Caco-2 (cell line): ENCODE data around the gene HOXA7. TPM values are rescaled to one million over a fixed set of nuclear protein-coding genes. Genes with fewer than 3 reads are reported as not detected.

Source experiments
- BruUV-seq: library from RNA; stranded (reverse); fragments of 400-500 nt; replicated peaks from 2 replicates; lab custom pipeline; 2021; lab: Mats Ljungman, UMichigan
- CTCF ChIA-PET: fragments of 300-600 bp; sonication (Branson Sonifier 250); formaldehyde crosslinking; loops from one replicate; lab custom pipeline; 2022; ENCODE audit warnings: antibody characterized with exemption; lab: Charles Lee
- POLR2A ChIA-PET: fragments of 300-600 bp; sonication (Branson Sonifier 250); formaldehyde crosslinking; loops from one replicate; lab custom pipeline; 2022; ENCODE audit warnings: antibody characterized with exemption; lab: Charles Lee
- DNase-seq, 2 experiments: peaks; one replicate each; pipeline versions ENCODE4 v3.0.0 to v3.0.0-alpha.2; 2020 to 2022
- H3K27me3 ChIP-seq: replicated peaks from 2 replicates; pipeline ENCODE4 v1.6.0; 2011; ENCODE audit warnings: low read length; ENCODE audit not compliant: control insufficient read depth, insufficient read depth
- H3K36me3 ChIP-seq: 2 replicates; pipeline ENCODE4 v1.5.1; 2011; ENCODE audit warnings: low read length; ENCODE audit not compliant: control insufficient read depth, insufficient read depth
- H3K4me1 ChIP-seq: fragments of 250-450 bp; sonication (Bioruptor Pico); 2 replicates; pipeline ENCODE4 v1.5.1; 2020; ENCODE audit warnings: mild to moderate bottlenecking
- H3K4me3 ChIP-seq: 2 replicates; pipeline ENCODE4 v1.5.1; 2011; ENCODE audit warnings: low read depth, mild to moderate bottlenecking, control low read depth, low read length
- H3K9me3 ChIP-seq: fragments of 250-450 bp; sonication (Bioruptor Pico); 2 replicates; pipeline ENCODE4 v1.5.1; 2020; ENCODE audit warnings: mild to moderate bottlenecking, moderate library complexity
- H3K27ac Mint-ChIP-seq: one replicate; pipeline ENCODE4 v1.8.0; 2022; ENCODE audit warnings: mixed read lengths; ENCODE audit not compliant: unreplicated experiment
- H3K27me3 Mint-ChIP-seq: one replicate; pipeline ENCODE4 v1.8.0; 2022; ENCODE audit warnings: mixed read lengths; ENCODE audit not compliant: insufficient read depth, unreplicated experiment
- H3K36me3 Mint-ChIP-seq: one replicate; pipeline ENCODE4 v1.8.0; 2022; ENCODE audit warnings: mild to moderate bottlenecking, mixed read lengths; ENCODE audit not compliant: insufficient read depth, unreplicated experiment
- H3K4me1 Mint-ChIP-seq: one replicate; pipeline ENCODE4 v1.8.0; 2022; ENCODE audit warnings: low read depth, mixed read lengths; ENCODE audit not compliant: unreplicated experiment
- H3K4me3 Mint-ChIP-seq: one replicate; pipeline ENCODE4 v1.8.0; 2022; ENCODE audit warnings: mild to moderate bottlenecking, moderate library complexity, mixed read lengths; ENCODE audit not compliant: unreplicated experiment
- H3K9me3 Mint-ChIP-seq: one replicate; pipeline ENCODE4 v1.8.0; 2022; ENCODE audit warnings: mixed read lengths; ENCODE audit not compliant: unreplicated experiment
- CTCF ChIP-seq, 2 experiments: fragments of 200-600 bp in 1 of 2; IDR thresholded peaks; 1 replicate in 1 of 2; 2 replicates in 1 of 2; pipeline versions ENCODE4 v1.5.1 to v1.8.0; 2011 to 2022; ENCODE audit warnings: antibody characterized with exemption in 1 of 2, control low read depth in 1 of 2, inconsistent platforms in 1 of 2, low read depth in 1 of 2, low read length in 1 of 2, mild to moderate bottlenecking in 1 of 2, moderate library complexity in 1 of 2; ENCODE audit not compliant: insufficient read depth in 1 of 2, severe bottlenecking in 1 of 2, unreplicated experiment in 1 of 2
- intact Hi-C: fragments of 100-400 bp; cut with micrococcal nuclease; formaldehyde crosslinking; loops from one replicate; pipeline ENCODE4 v1.10.0; 2022; ENCODE audit not compliant: unreplicated experiment
- total RNA-seq: library from RNA; stranded (reverse); gene quantifications from 2 replicates; pipeline ENCODE4 v1.2.3, GENCODE V29; 2022

Gene HOXA7
- total RNA-seq, 1 experiment from 2014 or later, result 19.9 TPM

GRCh38 chr7:27179503-27180430 lies 23.3 kb upstream of the HOXA7 start:
- peak; percentile 92 to 93 for TF ChIP-seq CTCF (IDR thresholded peaks at IDR 0.05; ENCODE audit: insufficient read depth in 1 of 2, low read depth in 1 of 2, low read length in 1 of 2, severe bottlenecking in 1 of 2, unreplicated experiment in 1 of 2)
- Mint-ChIP-seq H3K4me3 (peak overlapping the region; percentile 74), H3K36me3 (peaks cover 3% of the 10 kb centered on the region), H3K27ac (peak overlapping the region; percentile 31), H3K27me3 (peaks cover 2% of the 10 kb centered on the region), H3K9me3 (no peaks in the 10 kb centered on the region), H3K4me1 (peaks cover 3% of the 10 kb centered on the region)
- POLR2A ChIA-PET, result no interaction called here
- no peaks in the 10 kb centered on the region for H3K9me3 ChIP-seq
- BruUV-seq, result no TSS peak
- CTCF ChIA-PET, result interaction anchor here (0.6 to 1.7 kb wide), 15 partner anchors 10 to 1229 kb away, joined by 3 to 13 read pairs (median 3); partner anchors contain the start of genes HOXA13, HOXA7, HOXA9 and TAX1BP1
- DNase-seq, result peak; percentile 70 to 84
- H3K27me3 ChIP-seq, result peaks cover 2% of the 10 kb centered on the region; the same call in 1 of the 2 replicates
- H3K4me1 ChIP-seq, result peaks cover 12% of the 10 kb centered on the region
- no peaks in the 10 kb centered on the region for H3K36me3 ChIP-seq
- peak overlapping the region; percentile 47 for H3K4me3 ChIP-seq
- intact Hi-C loops, result no loop called here

- CTCF ChIA-PET, result interaction anchor here (0.6 to 1.7 kb wide), 9 partner anchors 10 to 1035 kb away, joined by 3 to 13 read pairs (median 3); partner anchors contain the start of genes HOXA9 and TAX1BP1
- Mint-ChIP-seq H3K4me1 (no peaks in the 10 kb centered on the region), H3K36me3 (no peaks in the 10 kb centered on the region), H3K9me3 (no peaks in the 10 kb centered on the region), H3K27me3 (no peaks in the 10 kb centered on the region), H3K4me3 (peak overlapping the region; percentile 74), H3K27ac (peak overlapping the region; percentile 31)
- intact Hi-C loops, result no loop called here
- Histone ChIP-seq H3K36me3 (no peaks in the 10 kb centered on the region), H3K4me1 (peaks cover 11% of the 10 kb centered on the region), H3K9me3 (no peaks in the 10 kb centered on the region), H3K27me3 (peaks cover 2% of the 10 kb centered on the region), H3K4me3 (peak overlapping the region; percentile 47)
- no TSS peak for BruUV-seq
- no peak for TF ChIP-seq CTCF (IDR thresholded peaks at IDR 0.05; ENCODE audit: insufficient read depth in 1 of 2, low read depth in 1 of 2, low read length in 1 of 2, severe bottlenecking in 1 of 2, unreplicated experiment in 1 of 2)
- DNase-seq, result no peak
- POLR2A ChIA-PET, result no interaction called here
These were observed 22.6 kb upstream of the HOXA7 start for GRCh38 chr7:27179030-27179429.

GRCh38 chr7:27178366-27178765 lies 21.9 kb upstream of the HOXA7 start:
- no TSS peak for BruUV-seq
- H3K27me3 ChIP-seq, result peaks cover 2% of the 10 kb centered on the region
- H3K4me3 ChIP-seq, result no peak overlapping the region
- Mint-ChIP-seq H3K27ac (no peak overlapping the region), H3K36me3 (no peaks in the 10 kb centered on the region), H3K9me3 (no peaks in the 10 kb centered on the region), H3K27me3 (no peaks in the 10 kb centered on the region), H3K4me1 (no peaks in the 10 kb centered on the region), H3K4me3 (no peak overlapping the region)
- H3K9me3 ChIP-seq, result no peaks in the 10 kb centered on the region
- peaks cover 9% of the 10 kb centered on the region for H3K4me1 ChIP-seq
- intact Hi-C loops, result no loop called here
- no peaks in the 10 kb centered on the region for H3K36me3 ChIP-seq
- CTCF ChIA-PET, result interaction anchor here (0.6 to 1.7 kb wide), 3 partner anchors 9 to 921 kb away, joined by 3 to 12 read pairs (median 3); no protein-coding TSS in a partner anchor
- no peak for DNase-seq
- POLR2A ChIA-PET, result no interaction called here
- no peak for TF ChIP-seq CTCF (IDR thresholded peaks at IDR 0.05; ENCODE audit: insufficient read depth in 1 of 2, low read depth in 1 of 2, low read length in 1 of 2, severe bottlenecking in 1 of 2, unreplicated experiment in 1 of 2)
